Measurements from ENCODE around the gene SPG7.

Gene SPG7

DNA sequence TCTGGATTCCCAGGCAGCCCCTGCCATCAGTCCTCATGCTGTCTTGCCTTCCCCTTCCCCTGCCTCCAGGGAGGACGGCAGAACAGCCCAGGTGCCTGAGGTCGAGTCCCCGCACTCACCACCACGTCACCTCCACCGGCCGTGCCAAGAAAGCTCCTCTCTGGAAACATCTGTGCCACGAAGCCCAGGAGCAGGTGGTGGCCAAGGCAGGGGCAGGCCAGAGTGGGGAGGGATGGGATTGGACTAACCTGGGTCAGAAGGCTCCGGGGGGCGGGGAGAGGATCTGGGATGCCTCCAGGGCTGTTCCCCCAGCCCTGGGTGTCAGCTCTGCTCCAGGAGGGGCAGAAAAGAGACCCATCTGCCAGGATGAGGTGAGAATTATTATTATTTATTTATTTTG lies 97.8 kb downstream of the SPG7 start:
- TF ChIP-seq CTCF (IDR thresholded peaks at IDR 0.05; ENCODE audit: low read depth, low read length): no peak
- H3K4me3 ChIP-seq (ENCODE audit: low read depth, low read length): no peak overlapping the region

Measured in WI38 (cell line).